ENCODE data around the gene FAM83B. TPM values are rescaled to one million over a fixed set of nuclear protein-coding genes. Genes with fewer than 3 reads are reported as not detected.

The FAM83B gene
- total RNA-seq, 1 donor from 2014 or later, result not detected

GRCh38 chr6:54891536-54891935, 45.0 kb downstream of the FAM83B start:
- Mint-ChIP-seq H3K27me3 (ENCODE audit: low read depth) (peaks cover 6% of the 10 kb centered on the region), H3K36me3 (ENCODE audit: low read depth) (no peaks in the 10 kb centered on the region), H3K27ac (ENCODE audit: unreplicated experiment) (no peak overlapping the region), H3K4me3 (ENCODE audit: unreplicated experiment) (no peak overlapping the region), H3K4me1 (ENCODE audit: low read depth) (no peaks in the 10 kb centered on the region), H3K9me3 (ENCODE audit: low read depth) (no peaks in the 10 kb centered on the region)
- no peak for DNase-seq (ENCODE audit: low spot score)
- TF ChIP-seq CTCF (IDR thresholded peaks at IDR 0.05), result no peak

GRCh38 chr6:54892831-54893230, 46.3 kb downstream of the FAM83B start:
- H3K4me1 Mint-ChIP-seq (ENCODE audit: low read depth), result no peaks in the 10 kb centered on the region
- no peak overlapping the region for H3K27ac Mint-ChIP-seq (ENCODE audit: unreplicated experiment)
- H3K9me3 Mint-ChIP-seq (ENCODE audit: low read depth), result no peaks in the 10 kb centered on the region
- no peak for DNase-seq (ENCODE audit: low spot score)
- H3K4me3 Mint-ChIP-seq (ENCODE audit: unreplicated experiment), result no peak overlapping the region
- H3K36me3 Mint-ChIP-seq (ENCODE audit: low read depth), result no peaks in the 10 kb centered on the region
- H3K27me3 Mint-ChIP-seq (ENCODE audit: low read depth), result peaks cover 6% of the 10 kb centered on the region
- TF ChIP-seq CTCF (IDR thresholded peaks at IDR 0.05), result no peak

GRCh38 chr6:54893818-54894217, 47.2 kb downstream of the FAM83B start:
- Mint-ChIP-seq H3K9me3 (ENCODE audit: low read depth) (no peaks in the 10 kb centered on the region), H3K4me1 (ENCODE audit: low read depth) (no peaks in the 10 kb centered on the region), H3K4me3 (ENCODE audit: unreplicated experiment) (no peak overlapping the region), H3K36me3 (ENCODE audit: low read depth) (no peaks in the 10 kb centered on the region), H3K27ac (ENCODE audit: unreplicated experiment) (no peak overlapping the region), H3K27me3 (ENCODE audit: low read depth) (peaks cover 6% of the 10 kb centered on the region)
- no peak for TF ChIP-seq CTCF (IDR thresholded peaks at IDR 0.05)
- DNase-seq (ENCODE audit: low spot score), result no peak

GRCh38 chr6:54896302-54896701, 49.7 kb downstream of the FAM83B start:
- TF ChIP-seq CTCF (IDR thresholded peaks at IDR 0.05), result no peak
- Mint-ChIP-seq H3K9me3 (ENCODE audit: low read depth) (no peaks in the 10 kb centered on the region), H3K4me3 (ENCODE audit: unreplicated experiment) (no peak overlapping the region), H3K36me3 (ENCODE audit: low read depth) (no peaks in the 10 kb centered on the region), H3K4me1 (ENCODE audit: low read depth) (no peaks in the 10 kb centered on the region), H3K27me3 (ENCODE audit: low read depth) (peaks cover 1% of the 10 kb centered on the region), H3K27ac (ENCODE audit: unreplicated experiment) (no peak overlapping the region)
- no peak for DNase-seq (ENCODE audit: low spot score)

- Mint-ChIP-seq H3K27me3 (ENCODE audit: low read depth) (no peaks in the 10 kb centered on the region), H3K27ac (ENCODE audit: unreplicated experiment) (no peak overlapping the region), H3K36me3 (ENCODE audit: low read depth) (no peaks in the 10 kb centered on the region), H3K9me3 (ENCODE audit: low read depth) (no peaks in the 10 kb centered on the region), H3K4me3 (ENCODE audit: unreplicated experiment) (no peak overlapping the region), H3K4me1 (ENCODE audit: low read depth) (no peaks in the 10 kb centered on the region)
- TF ChIP-seq CTCF (IDR thresholded peaks at IDR 0.05), result no peak
- no peak for DNase-seq (ENCODE audit: low spot score)
Observed at GRCh38 chr6:54897462-54898189, 51.1 kb downstream of the FAM83B start.
